ENCODE measurements around the gene TGIF2.
A peak's percentile ranks its signal among the peaks of the same experiment; 100 is the strongest.
"Not testable (repeated sequence)": the region's sequence is repeated elsewhere in the genome, so short reads cannot be mapped to it uniquely, and the experiment has no call there.

Gene TGIF2

DNA sequence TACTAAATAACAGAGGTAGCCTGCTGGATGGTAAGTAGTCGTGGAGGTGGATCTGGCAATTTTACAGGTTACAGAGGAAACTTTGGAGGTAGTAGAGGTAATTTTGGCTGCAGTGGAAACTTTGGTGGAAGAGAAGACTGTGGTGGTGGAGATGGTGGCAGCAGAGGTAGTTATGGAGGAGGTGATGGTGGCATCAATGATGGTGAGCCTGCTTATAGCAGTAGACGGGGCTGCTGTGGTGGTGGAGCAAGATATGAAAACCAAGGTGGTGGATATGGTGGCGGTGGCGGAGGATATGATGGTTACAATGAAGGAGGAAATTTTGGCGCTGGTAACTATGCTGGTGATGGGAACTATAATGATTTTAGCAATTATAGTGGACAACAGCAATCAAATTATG, 47.5 kb downstream of the TGIF2 start:
- no peak for DNase-seq

DNA sequence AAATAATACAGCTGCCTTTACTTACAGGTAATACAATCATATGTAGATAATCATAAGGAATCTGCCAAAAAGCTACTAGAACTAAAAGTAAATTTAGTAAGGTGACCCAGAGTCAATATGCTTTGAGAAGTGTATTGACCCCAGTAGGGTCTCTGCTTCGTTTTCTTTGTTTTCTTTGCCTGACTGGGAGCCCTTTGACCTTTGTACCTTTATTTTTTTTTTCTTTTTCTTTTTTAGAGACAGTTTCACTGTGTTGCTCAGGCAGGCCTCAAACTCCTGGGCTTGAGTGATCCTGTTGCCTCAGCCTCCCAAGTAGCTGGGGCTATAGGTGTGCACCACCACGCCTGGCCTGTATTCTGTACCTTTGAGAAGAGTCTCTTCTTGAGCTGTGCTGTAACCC, 50.0 kb downstream of the TGIF2 start:
- DNase-seq: no peak

DNA sequence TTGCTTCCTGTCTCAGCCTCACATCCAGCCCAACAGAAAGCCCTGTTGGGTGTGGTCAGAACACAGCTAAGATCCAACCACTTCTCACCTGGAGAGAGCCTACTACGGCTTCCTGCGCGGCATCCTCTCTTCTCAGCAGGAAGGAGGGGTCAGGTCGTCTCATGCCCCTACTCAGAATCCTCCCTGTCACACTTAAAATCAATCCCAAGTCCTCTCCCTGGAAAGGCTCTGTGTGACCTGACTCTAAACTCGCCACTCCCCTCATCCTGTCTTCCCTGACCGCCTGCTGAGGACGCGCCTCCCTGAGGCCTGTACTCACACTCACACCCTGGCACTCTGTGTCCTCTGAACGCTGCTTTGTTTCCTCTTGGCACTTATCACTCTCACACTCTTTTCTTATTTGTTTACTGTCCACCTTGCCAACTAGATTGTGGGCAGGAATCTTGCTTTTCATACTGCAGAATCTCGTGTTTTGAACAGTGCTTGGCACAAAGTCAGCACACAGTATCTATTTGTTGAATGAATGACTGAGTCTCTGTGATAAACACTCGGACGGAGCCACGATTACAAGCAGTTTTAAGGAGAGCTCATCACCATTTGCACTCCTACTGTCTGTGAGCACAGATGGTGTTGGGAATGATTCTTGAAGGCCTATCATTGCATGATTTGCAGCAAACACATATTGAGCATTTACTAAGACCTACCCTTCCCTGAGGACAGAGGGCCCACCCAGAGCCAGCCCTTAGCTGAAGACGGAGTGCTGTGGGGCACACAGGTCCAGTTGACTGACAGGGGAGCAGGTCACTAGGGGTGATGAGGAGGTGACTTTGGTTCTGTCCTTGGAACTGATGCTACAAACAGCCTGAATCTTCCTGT, 50.9 kb downstream of the TGIF2 start:
- DNase-seq: no peak

DNA sequence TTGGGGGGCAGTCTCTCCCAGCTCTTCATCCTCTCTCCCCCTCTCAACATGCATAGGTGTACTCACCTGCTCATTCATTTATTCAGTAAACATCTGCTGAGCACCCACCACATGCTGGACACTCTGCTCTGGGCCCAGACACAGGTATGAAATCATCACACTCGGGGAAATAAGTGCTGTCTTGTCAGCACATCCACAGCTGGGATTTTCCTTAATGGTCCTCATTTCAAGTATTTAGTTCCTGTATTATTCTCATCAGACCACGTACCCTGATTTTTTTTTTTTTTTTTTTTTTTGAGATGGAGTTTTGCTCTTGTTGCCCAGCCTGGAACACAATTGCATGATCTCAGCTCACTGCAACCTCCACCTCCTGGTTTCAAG, 51.5 kb downstream of the TGIF2 start:
- no peak for DNase-seq

DNA sequence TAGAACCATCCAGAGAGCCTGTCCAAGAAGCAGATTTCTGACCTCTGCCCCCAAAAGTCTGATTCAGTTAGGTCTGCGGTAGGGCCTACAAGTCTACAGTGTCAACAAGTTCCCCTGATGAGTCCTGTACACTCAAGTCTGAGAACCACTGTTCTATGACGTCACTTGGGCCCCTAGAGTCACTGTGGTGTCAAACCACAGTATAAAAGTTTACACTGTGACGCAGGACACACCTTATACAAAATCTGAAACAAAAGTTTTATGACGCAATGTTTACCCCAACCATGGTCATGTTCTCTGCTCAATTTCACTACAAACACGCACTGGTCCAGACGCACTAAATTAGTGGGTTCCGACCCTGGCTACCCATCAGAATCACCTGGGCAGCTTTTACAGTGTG, 54.7 kb downstream of the TGIF2 start:
- no peak for DNase-seq

DNA sequence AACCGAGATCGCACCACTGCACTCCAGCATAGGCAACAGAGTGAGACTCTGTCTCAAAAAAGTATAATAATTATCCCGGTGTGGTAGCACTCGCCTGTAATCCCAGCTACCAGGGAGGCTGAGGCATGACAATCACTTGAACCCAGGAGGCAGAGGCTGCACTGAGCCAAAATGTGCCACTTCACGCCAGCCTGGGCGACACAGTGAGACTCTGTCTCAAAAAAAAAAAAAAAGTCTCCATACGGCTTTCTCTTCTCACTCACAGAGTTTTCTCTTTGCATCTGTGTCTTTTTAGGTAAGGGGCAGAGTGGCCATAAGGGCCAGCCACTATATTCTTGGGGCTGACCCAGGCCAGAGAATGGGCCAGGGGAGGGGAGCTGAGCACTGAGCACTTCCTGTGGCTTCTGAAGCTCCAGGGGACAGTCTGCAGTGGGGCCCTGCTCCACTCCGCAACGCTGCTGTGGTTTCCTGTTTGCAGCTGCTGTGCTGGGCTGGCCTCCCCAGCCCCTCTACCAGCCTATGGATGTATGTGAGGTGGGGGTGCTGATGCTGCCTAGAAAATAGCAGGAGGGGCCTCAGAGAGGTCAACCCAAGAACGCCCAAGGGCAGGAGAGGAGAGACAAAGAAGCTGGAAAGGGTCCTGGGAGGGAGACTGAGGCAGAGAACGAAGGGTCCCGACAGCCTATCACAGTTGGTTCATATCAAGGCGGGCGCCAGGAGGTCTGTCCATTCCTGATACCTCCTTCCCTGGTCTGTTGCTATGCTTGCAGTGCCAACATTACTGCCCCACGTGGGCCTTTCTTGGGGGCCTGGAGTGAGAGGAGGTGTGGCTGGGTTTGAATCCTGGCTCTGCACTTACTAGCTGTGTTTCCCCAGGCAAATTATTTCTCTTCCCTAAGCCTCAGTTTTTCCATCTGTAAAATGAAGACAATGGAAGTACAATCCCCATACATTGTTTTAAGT, 56.6 kb downstream of the TGIF2 start:
- DNase-seq: peak; percentile 65

DNA sequence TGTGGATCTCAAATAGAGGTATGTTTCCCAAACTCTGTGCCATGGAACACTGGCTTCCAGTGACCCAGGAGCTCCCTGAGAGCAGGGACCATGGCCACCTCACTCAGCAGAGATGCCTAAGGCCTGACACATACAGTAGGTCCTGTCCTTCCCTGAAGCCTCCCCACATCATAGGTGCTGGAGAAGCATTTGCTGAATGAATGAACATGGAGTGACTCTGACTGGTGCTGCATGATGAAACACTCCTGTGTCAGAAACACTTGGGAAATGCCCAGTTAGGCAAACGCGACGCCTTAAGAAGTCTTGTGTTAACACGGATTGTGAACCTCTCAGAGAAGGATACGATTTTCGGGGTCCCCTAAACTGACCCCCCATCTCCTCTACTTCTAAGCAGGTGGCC, 58.2 kb downstream of the TGIF2 start:
- no peak for DNase-seq

DNA sequence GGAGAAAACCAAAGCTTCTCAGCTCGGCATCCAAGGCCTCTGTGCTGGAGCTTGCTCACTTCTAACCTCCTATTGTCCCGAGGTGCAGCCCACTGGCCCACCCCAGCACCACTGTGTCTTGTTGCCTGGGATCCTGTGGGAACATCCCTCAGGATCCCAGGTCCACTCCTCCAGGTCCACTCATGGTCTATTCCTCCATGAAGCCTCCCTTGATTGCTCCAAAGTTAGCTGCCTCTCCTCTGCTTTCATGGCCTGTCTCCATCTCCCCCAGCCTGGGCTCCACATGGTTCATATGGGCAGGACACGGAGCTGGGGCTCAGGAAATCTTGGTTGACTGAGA, 58.7 kb downstream of the TGIF2 start:
- DNase-seq: no peak

DNA sequence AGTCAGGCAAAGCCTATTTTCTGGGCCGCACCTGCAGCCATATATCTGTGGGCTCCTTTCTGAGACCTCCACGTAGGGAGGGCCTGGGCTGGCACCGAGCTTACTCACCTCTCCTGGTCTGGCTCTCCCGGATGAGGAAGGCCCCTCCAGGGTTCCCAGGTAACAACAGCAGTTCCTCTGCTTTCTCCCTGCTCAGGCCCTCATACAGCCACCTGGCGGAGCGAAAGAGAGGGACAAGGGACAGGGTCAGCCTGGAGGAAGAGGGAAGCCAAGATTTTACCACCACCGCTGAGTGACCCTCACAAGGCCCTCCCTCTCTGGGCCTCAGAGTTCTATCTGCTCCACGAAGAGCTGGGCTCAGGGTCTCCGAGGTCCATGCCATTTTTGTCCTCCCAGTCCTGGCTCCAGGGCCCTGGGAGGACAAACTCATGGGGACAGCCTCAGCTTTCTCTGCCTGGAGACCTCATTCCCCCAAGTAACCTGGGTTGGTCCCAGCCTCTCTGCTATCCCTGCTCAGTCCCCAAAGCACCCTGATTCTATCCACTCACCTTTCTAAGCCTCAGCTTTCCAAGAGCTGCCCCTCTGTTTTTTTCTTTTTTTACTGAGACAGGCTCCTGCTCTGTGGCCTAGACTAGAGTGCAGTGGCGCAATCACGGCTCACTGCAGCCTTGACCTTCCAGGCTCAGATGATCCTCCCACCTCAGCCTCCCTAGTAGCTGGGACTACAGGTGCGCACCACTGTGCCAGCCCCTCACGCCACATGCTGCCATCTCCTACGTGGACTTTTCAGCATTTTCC, 59.3 kb downstream of the TGIF2 start:
- no peak for DNase-seq

DNA sequence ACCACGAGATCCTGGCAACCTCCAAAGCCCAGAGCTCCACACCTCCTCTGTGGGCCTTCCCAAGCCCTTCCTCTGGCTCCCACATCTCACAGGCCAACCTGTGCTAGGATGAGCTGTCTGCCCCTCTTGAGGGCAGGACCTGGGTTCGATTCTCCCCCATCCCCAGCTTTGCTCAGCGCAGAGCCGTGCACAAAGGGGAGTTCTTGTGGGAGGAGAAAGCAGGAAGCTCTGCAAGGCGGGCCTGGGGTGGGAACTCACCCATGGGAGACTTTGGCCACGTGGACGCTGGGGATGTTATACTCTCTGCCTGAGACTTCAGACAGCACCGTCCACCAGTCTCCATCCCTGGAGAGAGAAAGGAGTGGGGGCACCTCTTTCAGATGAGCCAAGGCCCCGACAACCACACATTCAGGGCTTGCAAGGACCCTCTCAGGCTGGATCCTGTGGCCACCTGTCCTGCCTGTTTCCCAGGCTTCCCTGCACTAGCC, 59.9 kb downstream of the TGIF2 start:
- no peak for DNase-seq

DNA sequence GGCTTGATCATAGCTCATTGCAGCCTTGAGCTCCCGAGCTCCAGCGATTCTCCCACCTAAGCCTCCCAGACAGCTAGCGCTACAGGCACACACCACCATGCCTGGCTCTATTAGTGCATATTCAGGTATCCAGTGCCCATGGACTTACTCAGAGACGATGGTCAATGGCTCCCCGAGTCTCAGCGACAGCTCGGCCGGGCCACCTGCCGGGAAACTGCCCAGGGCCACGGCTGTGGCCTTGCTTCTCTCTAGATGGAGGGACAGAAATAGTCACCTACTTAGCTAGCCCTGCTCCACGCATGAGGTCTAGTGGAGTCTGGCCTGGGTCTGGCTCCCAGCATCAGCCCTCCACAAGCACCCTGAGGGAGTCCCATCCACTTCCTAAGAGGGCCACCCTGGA, 60.9 kb downstream of the TGIF2 start:
- DNase-seq: no peak

DNA sequence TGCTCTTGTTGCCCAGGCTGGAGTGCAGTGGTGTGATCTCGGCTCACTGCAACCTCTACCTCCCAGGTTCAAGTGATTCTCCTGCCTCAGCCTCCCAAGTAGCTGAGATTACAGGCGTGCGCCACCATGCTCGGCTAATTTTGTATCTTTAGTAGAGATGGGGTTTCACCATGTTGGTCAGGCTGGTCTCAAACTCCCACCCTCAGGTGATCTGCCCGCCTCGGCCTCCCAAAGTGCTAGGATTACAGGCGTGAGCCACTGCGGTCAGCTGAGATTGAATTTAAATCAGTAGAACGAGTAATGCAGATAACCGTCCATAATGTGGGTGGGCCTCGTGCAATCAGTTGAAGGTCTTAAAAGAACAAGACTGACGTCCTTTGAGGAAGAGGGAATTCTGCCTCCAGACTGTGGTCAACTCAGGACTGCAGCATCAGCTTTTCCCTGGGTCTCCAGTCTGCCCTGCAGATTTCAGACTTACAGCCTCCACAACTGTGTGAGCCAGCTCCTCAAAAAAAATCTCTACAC, 65.5 kb downstream of the TGIF2 start:
- not testable (repeated sequence) for DNase-seq

DNA sequence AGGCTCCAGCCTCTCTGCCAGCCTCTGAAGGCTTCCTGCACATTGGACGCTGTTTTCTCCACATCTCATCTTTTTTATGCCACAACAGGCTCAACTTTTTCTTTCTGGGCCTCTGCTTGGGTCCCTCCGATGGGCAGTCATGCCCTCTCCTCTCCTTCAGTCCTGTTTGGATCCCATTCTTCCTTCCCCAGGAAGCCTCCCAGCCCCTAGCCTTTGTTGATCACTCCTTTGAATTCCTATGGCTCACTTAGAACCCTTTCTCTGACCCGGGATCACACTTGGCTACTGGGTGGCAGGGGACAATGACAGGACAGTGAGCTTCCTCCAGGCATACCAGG, 68.1 kb downstream of the TGIF2 start:
- DNase-seq: no peak

DNA sequence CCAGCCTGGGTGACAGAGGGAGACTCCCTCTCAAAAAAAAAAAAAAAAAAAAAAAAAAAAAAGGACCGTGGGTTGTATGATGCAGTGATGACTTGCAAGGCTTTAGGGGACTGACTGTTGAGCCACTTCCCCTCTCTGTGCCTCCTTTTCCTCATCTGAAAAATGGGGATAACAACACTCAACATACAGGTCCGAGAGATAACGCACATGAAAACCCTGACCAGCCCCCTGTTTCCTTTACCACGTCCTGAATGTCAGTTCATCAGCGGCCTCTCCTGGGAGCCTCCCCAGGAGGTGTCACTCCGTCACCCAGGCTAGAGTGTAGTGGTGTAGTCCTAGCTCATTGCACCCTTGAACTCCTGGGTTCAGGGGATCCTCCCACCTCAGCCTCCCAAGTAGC, 68.7 kb downstream of the TGIF2 start:
- no peak for DNase-seq

Data from stimulated activated CD8-positive, alpha-beta memory T cell treated with anti-CD3 and anti-CD28 coated beads, Interleukin-4, amount 100 ng/mL, for 48 hours (primary cell).